HG03565 (cell line): ENCODE measurements around the gene ARHGEF10L.

Experiments used
- ATAC-seq: cut with Tn5 transposase; IDR thresholded peaks from one replicate; pipeline ENCODE4 v1.9.1; 2021; ENCODE audit warnings: mild to moderate bottlenecking, moderate library complexity; ENCODE audit not compliant: unreplicated experiment

Gene ARHGEF10L

GRCh38 chr1:17700945-17701810 lies 161.7 kb downstream of the ARHGEF10L start:
- ATAC-seq: no peak

GRCh38 chr1:17704176-17704575 lies 164.7 kb downstream of the ARHGEF10L start:
- ATAC-seq: no peak

- ATAC-seq: no peak
These were observed 166.9 kb downstream of the ARHGEF10L start for GRCh38 chr1:17706445-17706844.

GRCh38 chr1:17709981-17710380 lies 170.5 kb downstream of the ARHGEF10L start:
- no peak for ATAC-seq

- ATAC-seq: no peak
These were observed 171.5 kb downstream of the ARHGEF10L start for GRCh38 chr1:17710889-17711576.

GRCh38 chr1:17711577-17711910 lies 172.0 kb downstream of the ARHGEF10L start:
- ATAC-seq: no peak

GRCh38 chr1:17711941-17712340 lies 172.4 kb downstream of the ARHGEF10L start:
- ATAC-seq: no peak

- no peak for ATAC-seq
These were observed 174.5 kb downstream of the ARHGEF10L start for GRCh38 chr1:17713993-17714392.

- ATAC-seq: no peak
These were observed 178.4 kb downstream of the ARHGEF10L start for GRCh38 chr1:17717594-17718535.

- no peak for ATAC-seq
These were observed 180.4 kb downstream of the ARHGEF10L start for GRCh38 chr1:17719874-17720273.

- ATAC-seq: no peak
These were observed 181.9 kb downstream of the ARHGEF10L start for GRCh38 chr1:17721444-17721843.

- no peak for ATAC-seq
These were observed 184.2 kb downstream of the ARHGEF10L start for GRCh38 chr1:17723684-17724083.

GRCh38 chr1:17724150-17724549 lies 184.7 kb downstream of the ARHGEF10L start:
- ATAC-seq: no peak

GRCh38 chr1:17725084-17725719 lies 185.7 kb downstream of the ARHGEF10L start:
- no peak for ATAC-seq

GRCh38 chr1:17725811-17726582 lies 186.5 kb downstream of the ARHGEF10L start:
- no peak for ATAC-seq

GRCh38 chr1:17728123-17728712 lies 188.7 kb downstream of the ARHGEF10L start:
- ATAC-seq: no peak

- ATAC-seq: no peak
These were observed 189.8 kb downstream of the ARHGEF10L start for GRCh38 chr1:17729248-17729647.

GRCh38 chr1:17729909-17730308 lies 190.4 kb downstream of the ARHGEF10L start:
- no peak for ATAC-seq

GRCh38 chr1:17731460-17731859 lies 192.0 kb downstream of the ARHGEF10L start:
- no peak for ATAC-seq

GRCh38 chr1:17732475-17732874 lies 193.0 kb downstream of the ARHGEF10L start:
- no peak for ATAC-seq
